ENCODE measurements around the gene INIP.

DNA sequence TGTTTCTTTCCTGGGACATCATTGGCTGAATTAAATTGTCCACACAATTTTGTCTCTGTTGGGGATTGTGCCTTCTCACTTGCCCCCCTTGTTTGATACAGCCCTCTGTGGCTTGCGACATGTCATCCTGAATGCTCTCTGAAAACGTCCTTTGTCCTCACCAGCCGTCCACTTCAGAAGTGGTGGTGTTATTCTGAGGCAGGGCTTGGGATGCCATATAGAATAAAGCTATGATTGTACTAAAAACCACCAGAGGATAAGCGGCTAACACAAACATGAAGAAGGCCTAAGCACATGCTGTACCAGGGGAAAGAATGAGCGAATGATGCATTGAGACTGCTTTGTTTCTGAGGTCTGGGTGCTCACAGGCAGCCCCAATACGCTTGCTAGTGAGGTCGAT is 29.2 kb upstream of the INIP start:
- TF ChIP-seq RCOR1 (IDR thresholded peaks at IDR 0.05; ENCODE audit: borderline replicate concordance in 1 of 2, low read depth in 2 of 2, low read length in 2 of 2) (no peak), POU5F1 (IDR thresholded peaks at IDR 0.05; ENCODE audit: borderline replicate concordance, low read depth, low read length, partially characterized antibody) (no peak), YY1 (IDR thresholded peaks at IDR 0.05; ENCODE audit: borderline replicate concordance in 1 of 3, control insufficient read depth in 1 of 3, extremely low read depth in 1 of 3, insufficient read depth in 3 of 3, insufficient read length in 1 of 3, insufficient replicate concordance in 2 of 3, low read depth in 1 of 3, low read length in 2 of 3) (no peak), CTBP1 (IDR thresholded peaks at IDR 0.05; ENCODE audit: borderline replicate concordance) (no peak), ZNF311 (CRISPR knock-in tag; IDR thresholded peaks at IDR 0.05) (no peak), POLR2A (conservative IDR thresholded peaks at IDR 0.05) (no peak), SNRNP70 (optimal IDR thresholded peaks at IDR 0.05; ENCODE audit: low read depth, low read length) (no peak), L3MBTL2 (IDR thresholded peaks at IDR 0.05) (no peak), XRCC3 (IDR thresholded peaks at IDR 0.05) (no peak)
- TF ChIP-seq, protein P1, sequence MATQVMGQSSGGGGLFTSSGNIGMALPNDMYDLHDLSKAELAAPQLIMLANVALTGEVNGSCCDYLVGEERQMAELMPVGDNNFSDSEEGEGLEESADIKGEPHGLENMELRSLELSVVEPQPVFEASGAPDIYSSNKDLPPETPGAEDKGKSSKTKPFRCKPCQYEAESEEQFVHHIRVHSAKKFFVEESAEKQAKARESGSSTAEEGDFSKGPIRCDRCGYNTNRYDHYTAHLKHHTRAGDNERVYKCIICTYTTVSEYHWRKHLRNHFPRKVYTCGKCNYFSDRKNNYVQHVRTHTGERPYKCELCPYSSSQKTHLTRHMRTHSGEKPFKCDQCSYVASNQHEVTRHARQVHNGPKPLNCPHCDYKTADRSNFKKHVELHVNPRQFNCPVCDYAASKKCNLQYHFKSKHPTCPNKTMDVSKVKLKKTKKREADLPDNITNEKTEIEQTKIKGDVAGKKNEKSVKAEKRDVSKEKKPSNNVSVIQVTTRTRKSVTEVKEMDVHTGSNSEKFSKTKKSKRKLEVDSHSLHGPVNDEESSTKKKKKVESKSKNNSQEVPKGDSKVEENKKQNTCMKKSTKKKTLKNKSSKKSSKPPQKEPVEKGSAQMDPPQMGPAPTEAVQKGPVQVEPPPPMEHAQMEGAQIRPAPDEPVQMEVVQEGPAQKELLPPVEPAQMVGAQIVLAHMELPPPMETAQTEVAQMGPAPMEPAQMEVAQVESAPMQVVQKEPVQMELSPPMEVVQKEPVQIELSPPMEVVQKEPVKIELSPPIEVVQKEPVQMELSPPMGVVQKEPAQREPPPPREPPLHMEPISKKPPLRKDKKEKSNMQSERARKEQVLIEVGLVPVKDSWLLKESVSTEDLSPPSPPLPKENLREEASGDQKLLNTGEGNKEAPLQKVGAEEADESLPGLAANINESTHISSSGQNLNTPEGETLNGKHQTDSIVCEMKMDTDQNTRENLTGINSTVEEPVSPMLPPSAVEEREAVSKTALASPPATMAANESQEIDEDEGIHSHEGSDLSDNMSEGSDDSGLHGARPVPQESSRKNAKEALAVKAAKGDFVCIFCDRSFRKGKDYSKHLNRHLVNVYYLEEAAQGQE (IDR thresholded peaks at IDR 0.05; ENCODE audit: borderline replicate concordance), result no peak
- TF ChIP-seq, protein P1 (CRISPR knock-in tag; IDR thresholded peaks at IDR 0.05; ENCODE audit: low read depth), result no peak
